GM12878 (cell line): ENCODE data around the gene ARHGAP32.

ENCODE experiments used
- CBX5 ChIP-seq: sonication (generic); IDR thresholded peaks from 2 replicates; pipeline ENCODE4 v1.6.1; 2016; ENCODE audit warnings: low read depth, moderate library complexity, mild to moderate bottlenecking, inconsistent platforms
- CREB1 ChIP-seq: IDR thresholded peaks from 2 replicates; pipeline ENCODE4 v1.6.1; 2012; ENCODE audit warnings: low read depth, mild to moderate bottlenecking, inconsistent platforms
- EP300 ChIP-seq, 2 experiments: fragments of 150-350 bp in 1 of 2; IDR thresholded peaks; 2 replicates each; pipeline ENCODE4 v1.6.1; 2011 to 2012; ENCODE audit warnings: low read depth in 2 of 2, low read length in 2 of 2, borderline replicate concordance in 1 of 2, improper control_type of control experiment in 1 of 2, inconsistent platforms in 1 of 2; ENCODE audit not compliant: control insufficient read depth in 1 of 2
- EZH2 ChIP-seq: IDR thresholded peaks from 2 replicates; pipeline ENCODE4 v1.6.1; 2012; ENCODE audit warnings: low read depth, mild to moderate bottlenecking, control low read depth, inconsistent platforms, low read length, borderline replicate concordance; ENCODE audit not compliant: control insufficient read depth
- HDGF ChIP-seq: fragments of 450-650 bp; IDR thresholded peaks from 2 replicates; pipeline ENCODE4 v1.6.1; 2016; ENCODE audit warnings: antibody characterized with exemption
- KLF5 ChIP-seq: fragments of 450-650 bp; IDR thresholded peaks from 2 replicates; pipeline ENCODE4 v1.6.1; 2014; ENCODE audit warnings: mild to moderate bottlenecking; ENCODE audit not compliant: partially characterized antibody
- POLR2AphosphoS5 ChIP-seq: IDR thresholded peaks from 2 replicates; pipeline ENCODE4 v1.6.1; 2011; ENCODE audit warnings: mild to moderate bottlenecking, low read length, inconsistent platforms
- YBX1 ChIP-seq: fragments of 450-650 bp; IDR thresholded peaks from 2 replicates; pipeline ENCODE4 v1.6.1; 2016; ENCODE audit warnings: antibody characterized with exemption
- ZNF384 ChIP-seq: IDR thresholded peaks from 2 replicates; pipeline ENCODE4 v1.6.1; 2012; ENCODE audit warnings: low read depth, mild to moderate bottlenecking, low read length, improper control_type of control experiment, borderline replicate concordance
- ZZZ3 ChIP-seq: IDR thresholded peaks from 2 replicates; pipeline ENCODE4 v1.6.1; 2011; ENCODE audit warnings: low read depth; ENCODE audit not compliant: control insufficient read depth, insufficient read length
- TF ChIP-seq, protein P1 (sequence below), 3 experiments: IDR thresholded peaks in 2 of 3; conservative IDR thresholded peaks in 1 of 3; 2 replicates each; pipeline ENCODE4 v1.5.1; 2011; ENCODE audit warnings: low read depth in 3 of 3, low read length in 3 of 3, mild to moderate bottlenecking in 3 of 3, control low read depth in 2 of 3, moderate library complexity in 2 of 3, inconsistent platforms in 1 of 3, mixed read lengths in 1 of 3; ENCODE audit not compliant: control insufficient read depth in 2 of 3, insufficient read depth in 1 of 3; ENCODE audit errors: extremely low read depth in 1 of 3
- TF ChIP-seq, protein P2 (sequence below): IDR thresholded peaks from 2 replicates; pipeline ENCODE4 v1.6.1; 2011; ENCODE audit warnings: mild to moderate bottlenecking, low read depth, low read length, moderate library complexity; ENCODE audit not compliant: insufficient replicate concordance

DNA sequence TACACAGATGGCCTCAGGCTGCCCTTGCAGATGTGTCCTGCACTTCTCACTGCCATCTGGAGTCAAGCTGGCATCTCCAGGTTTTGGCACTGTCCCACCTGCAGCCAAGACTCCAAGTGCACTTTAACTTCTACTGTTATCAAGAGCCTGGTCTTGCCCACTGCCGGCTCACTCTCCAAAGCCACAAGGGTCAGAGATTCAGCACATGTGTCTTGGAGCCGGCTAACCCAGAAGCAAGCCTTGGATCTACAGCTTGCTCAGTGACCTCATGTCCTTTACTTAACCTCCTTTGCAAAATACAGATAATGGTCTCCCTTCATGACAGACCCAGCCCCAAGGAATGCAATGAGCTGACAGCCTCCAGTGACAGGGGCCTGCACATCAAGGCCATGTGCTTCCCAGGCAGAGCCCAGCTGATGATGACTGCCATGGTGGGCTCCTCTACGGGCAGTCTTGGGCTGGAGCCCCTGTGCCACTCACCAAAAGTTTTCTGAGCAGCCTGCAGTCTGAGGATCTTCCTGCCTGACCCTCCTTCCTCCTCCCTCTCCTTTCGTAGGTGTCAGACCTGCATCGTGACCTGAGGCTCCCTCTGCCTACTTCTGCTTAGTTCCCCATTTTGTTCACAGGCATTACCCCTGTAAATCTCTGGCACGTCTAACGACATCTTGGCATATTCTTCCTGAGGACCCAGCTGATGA, 258.5 kb downstream of the ARHGAP32 start:
- TF ChIP-seq, protein P1, sequence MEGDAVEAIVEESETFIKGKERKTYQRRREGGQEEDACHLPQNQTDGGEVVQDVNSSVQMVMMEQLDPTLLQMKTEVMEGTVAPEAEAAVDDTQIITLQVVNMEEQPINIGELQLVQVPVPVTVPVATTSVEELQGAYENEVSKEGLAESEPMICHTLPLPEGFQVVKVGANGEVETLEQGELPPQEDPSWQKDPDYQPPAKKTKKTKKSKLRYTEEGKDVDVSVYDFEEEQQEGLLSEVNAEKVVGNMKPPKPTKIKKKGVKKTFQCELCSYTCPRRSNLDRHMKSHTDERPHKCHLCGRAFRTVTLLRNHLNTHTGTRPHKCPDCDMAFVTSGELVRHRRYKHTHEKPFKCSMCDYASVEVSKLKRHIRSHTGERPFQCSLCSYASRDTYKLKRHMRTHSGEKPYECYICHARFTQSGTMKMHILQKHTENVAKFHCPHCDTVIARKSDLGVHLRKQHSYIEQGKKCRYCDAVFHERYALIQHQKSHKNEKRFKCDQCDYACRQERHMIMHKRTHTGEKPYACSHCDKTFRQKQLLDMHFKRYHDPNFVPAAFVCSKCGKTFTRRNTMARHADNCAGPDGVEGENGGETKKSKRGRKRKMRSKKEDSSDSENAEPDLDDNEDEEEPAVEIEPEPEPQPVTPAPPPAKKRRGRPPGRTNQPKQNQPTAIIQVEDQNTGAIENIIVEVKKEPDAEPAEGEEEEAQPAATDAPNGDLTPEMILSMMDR (IDR thresholded peaks at IDR 0.05 in 2 of 3, conservative IDR thresholded peaks at IDR 0.05 in 1 of 3; ENCODE audit: control insufficient read depth in 2 of 3, extremely low read depth in 1 of 3, insufficient read depth in 1 of 3, low read depth in 3 of 3, low read length in 3 of 3), result no peak
- TF ChIP-seq ZNF384 (no peak), EZH2 (no peak), CREB1 (no peak), YBX1 (no peak), POLR2AphosphoS5 (no peak), KLF5 (no peak), ZZZ3 (no peak), CBX5 (no peak), EP300 (IDR thresholded peaks at IDR 0.05; ENCODE audit: borderline replicate concordance in 1 of 2, control insufficient read depth in 1 of 2, low read depth in 2 of 2, low read length in 2 of 2) (no peak), HDGF (no peak)
- TF ChIP-seq, protein P2, sequence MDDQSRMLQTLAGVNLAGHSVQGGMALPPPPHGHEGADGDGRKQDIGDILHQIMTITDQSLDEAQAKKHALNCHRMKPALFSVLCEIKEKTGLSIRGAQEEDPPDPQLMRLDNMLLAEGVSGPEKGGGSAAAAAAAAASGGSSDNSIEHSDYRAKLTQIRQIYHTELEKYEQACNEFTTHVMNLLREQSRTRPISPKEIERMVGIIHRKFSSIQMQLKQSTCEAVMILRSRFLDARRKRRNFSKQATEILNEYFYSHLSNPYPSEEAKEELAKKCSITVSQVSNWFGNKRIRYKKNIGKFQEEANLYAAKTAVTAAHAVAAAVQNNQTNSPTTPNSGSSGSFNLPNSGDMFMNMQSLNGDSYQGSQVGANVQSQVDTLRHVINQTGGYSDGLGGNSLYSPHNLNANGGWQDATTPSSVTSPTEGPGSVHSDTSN, result no peak
